ENCODE measurements around the gene DROSHA.

DNA sequence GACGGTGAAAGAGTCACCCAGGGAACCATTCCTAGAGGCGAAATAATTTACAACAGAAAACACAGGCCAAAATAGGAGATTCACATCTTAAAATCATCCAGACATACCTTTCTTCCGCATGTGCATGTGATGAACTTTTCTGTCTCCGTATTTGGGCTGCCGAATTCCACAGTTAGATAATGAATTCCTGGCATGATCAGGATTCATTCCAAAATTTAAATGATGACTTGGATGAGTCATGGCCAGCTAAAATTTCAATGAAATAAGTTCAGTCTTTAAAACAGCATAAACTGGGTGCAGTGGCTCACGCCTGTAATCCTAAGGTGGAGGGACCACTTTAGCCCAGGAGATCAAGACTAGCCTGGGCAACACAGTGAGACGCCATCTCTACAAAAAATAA, 82.7 kb downstream of the DROSHA start:
- TF ChIP-seq BHLHE40 (IDR thresholded peaks at IDR 0.05; ENCODE audit: low read depth, low read length), result peak; percentile 54; the same call in 1 of the 2 replicates
- no peak for TF ChIP-seq SMC3 (IDR thresholded peaks at IDR 0.05; ENCODE audit: low read depth, low read length)
- TF ChIP-seq FOS (IDR thresholded peaks at IDR 0.05; ENCODE audit: low read depth, low read length), result peak; percentile 61; the same call in 1 of the 2 replicates
- TF ChIP-seq, protein P1, sequence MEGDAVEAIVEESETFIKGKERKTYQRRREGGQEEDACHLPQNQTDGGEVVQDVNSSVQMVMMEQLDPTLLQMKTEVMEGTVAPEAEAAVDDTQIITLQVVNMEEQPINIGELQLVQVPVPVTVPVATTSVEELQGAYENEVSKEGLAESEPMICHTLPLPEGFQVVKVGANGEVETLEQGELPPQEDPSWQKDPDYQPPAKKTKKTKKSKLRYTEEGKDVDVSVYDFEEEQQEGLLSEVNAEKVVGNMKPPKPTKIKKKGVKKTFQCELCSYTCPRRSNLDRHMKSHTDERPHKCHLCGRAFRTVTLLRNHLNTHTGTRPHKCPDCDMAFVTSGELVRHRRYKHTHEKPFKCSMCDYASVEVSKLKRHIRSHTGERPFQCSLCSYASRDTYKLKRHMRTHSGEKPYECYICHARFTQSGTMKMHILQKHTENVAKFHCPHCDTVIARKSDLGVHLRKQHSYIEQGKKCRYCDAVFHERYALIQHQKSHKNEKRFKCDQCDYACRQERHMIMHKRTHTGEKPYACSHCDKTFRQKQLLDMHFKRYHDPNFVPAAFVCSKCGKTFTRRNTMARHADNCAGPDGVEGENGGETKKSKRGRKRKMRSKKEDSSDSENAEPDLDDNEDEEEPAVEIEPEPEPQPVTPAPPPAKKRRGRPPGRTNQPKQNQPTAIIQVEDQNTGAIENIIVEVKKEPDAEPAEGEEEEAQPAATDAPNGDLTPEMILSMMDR (conservative IDR thresholded peaks at IDR 0.05; ENCODE audit: low read depth, low read length), result no peak
- TF ChIP-seq RCOR1 (IDR thresholded peaks at IDR 0.05; ENCODE audit: insufficient replicate concordance, low read length), result no peak
- TF ChIP-seq CEBPB (IDR thresholded peaks at IDR 0.05; ENCODE audit: low read depth, low read length), result no peak
- TF ChIP-seq, protein P2, sequence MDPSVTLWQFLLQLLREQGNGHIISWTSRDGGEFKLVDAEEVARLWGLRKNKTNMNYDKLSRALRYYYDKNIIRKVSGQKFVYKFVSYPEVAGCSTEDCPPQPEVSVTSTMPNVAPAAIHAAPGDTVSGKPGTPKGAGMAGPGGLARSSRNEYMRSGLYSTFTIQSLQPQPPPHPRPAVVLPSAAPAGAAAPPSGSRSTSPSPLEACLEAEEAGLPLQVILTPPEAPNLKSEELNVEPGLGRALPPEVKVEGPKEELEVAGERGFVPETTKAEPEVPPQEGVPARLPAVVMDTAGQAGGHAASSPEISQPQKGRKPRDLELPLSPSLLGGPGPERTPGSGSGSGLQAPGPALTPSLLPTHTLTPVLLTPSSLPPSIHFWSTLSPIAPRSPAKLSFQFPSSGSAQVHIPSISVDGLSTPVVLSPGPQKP (IDR thresholded peaks at IDR 0.05; ENCODE audit: borderline replicate concordance, low read depth, low read length), result no peak
- TF ChIP-seq CHD1 (IDR thresholded peaks at IDR 0.05; ENCODE audit: low read depth, low read length), result no peak
- TF ChIP-seq POLR2A (IDR thresholded peaks at IDR 0.05; ENCODE audit: low read depth, low read length), result no peak
